ENCODE results near the gene NIPAL3. TPM values are rescaled to one million over a fixed set of nuclear protein-coding genes. Genes with fewer than 3 reads are reported as not detected.

NIPAL3 gene
- 1 to 10 TPM in 11 of 12 donors, not detected in 1; 3.4 to 9.6 (median 5.1) TPM for polyA plus RNA-seq (ENCODE audit: insufficient read length in 12 of 12)
- long read RNA-seq, donor 1, partial matches to known transcripts: 0 of 2 reads
- long read RNA-seq, donor 1, other reads (novel, unspliced or antisense): 0 of 2 reads
- long read RNA-seq, donor 2: 0 reads
- long read RNA-seq, donor 3, partial matches to known transcripts: 0 of 2 reads
- long read RNA-seq, donor 3, other reads (novel, unspliced or antisense): 0 of 2 reads
- long read RNA-seq, donor 4: 0 reads
- long read RNA-seq, donor 5, partial matches to known transcripts: 0 of 4 reads
- long read RNA-seq, donor 5, other reads (novel, unspliced or antisense): 0 of 4 reads
- long read RNA-seq, donor 6: 0 reads
- long read RNA-seq, donor 7: 0 reads
- long read RNA-seq, donor 8, partial matches to known transcripts: 0 of 1 reads
- long read RNA-seq, donor 8, other reads (novel, unspliced or antisense): 0 of 1 reads
- long read RNA-seq, donor 9, partial matches to known transcripts: 0 of 1 reads
- long read RNA-seq, donor 9, other reads (novel, unspliced or antisense): 0 of 1 reads
- long read RNA-seq, donor 10, partial matches to known transcripts: 0 of 1 reads
- long read RNA-seq, donor 10, other reads (novel, unspliced or antisense): 0 of 1 reads
- long read RNA-seq, donor 11, partial matches to known transcripts: 0 of 2 reads
- long read RNA-seq, donor 11, other reads (novel, unspliced or antisense): 0 of 2 reads

- DNase-seq: peak; percentile 100
Observed at GRCh38 chr1:24415334-24415909, at the start of gene NIPAL3. Gene NIPAL3 (plus strand): TSS chr1:24415802. CDS start chr1:24419548, 3,746 bp downstream.

GRCh38 chr1:24366707-24367106 lies 48.9 kb upstream of the NIPAL3 start:
- no peak for DNase-seq

DNA sequence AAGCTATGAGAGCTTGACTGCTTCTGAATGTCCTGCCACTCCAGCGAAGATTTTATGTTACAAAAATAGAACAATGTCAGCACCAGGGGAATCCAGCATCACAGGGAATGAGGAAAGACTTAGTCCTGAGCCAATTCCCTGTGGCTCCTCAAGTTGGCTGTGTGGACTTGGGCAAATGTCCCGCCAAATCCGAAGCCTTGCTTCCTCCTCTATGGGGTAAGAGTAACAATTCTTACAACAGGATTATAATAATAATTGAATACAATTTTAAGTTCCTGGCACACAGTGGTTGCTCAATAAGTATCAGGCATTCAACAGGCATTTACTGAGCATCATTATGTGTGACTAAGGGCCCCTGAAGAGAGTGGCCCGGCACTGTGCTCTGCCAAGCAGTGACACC lies 46.4 kb upstream of the NIPAL3 start:
- DNase-seq: no peak

GRCh38 chr1:24369801-24370200 lies 45.8 kb upstream of the NIPAL3 start:
- no peak for DNase-seq

- DNase-seq: no peak
Observed at GRCh38 chr1:24373044-24373443, 42.6 kb upstream of the NIPAL3 start.

DNA sequence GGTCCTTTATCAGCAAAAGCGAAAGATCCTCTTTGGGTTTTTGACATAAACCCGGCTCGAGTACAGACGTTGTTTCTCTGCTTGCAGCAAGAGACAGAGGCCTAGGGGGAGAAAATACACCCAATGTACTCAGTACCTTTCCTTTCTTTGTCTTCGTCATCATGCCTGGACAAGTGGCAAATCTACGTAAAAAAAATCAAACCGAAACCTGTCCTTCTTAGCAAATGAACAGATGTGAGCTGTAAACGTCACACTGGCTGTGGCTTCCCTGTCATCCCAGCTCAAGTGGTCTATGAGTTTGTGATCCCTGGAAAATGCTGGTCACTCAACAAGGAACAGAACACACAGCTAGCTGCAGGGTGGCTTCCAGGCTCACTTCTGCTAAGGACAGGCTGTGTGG lies 41.9 kb upstream of the NIPAL3 start:
- no peak for DNase-seq

- no peak for DNase-seq
Observed at GRCh38 chr1:24374891-24375786, 40.5 kb upstream of the NIPAL3 start.

DNA sequence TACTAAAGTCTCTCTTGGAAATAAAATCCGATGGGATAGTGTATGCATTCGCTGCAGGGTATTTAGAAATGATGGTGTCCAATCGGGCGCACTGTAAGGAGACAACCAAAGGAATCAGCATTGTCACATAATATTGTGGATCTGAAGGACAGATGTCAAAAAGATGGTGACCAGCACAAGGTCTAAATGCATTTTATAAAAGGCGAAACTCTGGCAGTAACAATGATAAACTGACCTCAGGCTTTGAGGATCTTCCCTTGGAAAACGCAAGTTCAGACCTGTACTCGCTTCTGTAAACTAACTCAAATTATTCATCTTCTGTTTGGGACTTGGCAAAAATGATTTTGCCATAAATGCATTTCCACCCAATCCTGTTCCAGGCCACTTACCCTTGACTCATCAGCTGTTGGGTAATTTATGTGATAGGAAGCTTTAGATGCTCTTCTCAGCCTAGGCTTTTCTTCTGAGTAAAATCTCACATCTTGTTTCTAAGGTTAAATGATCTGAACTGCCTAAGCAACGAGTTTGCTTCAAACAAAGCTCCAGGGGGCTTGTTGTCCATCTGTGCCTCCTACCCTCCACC lies 35.8 kb upstream of the NIPAL3 start:
- no peak for DNase-seq

DNA sequence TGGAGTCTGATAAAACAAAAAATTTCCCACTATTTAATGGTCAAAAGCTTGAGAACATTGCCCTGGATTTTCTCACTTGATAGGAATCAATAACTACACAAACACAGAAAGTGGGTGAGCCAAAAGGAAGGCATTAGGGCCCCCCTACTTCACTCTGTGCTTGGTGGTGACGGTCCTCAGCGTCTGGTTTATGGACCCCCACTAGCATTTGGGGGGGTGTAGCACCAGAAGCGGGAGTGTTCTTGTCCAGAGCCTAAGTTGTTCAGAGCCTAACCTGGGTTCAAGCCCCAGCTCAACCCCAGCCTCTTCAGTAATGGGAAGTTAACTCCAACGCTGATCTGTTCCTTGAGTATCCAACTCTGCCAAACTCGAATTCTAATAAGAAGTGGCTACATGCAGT lies 35.1 kb upstream of the NIPAL3 start:
- no peak for DNase-seq

DNA sequence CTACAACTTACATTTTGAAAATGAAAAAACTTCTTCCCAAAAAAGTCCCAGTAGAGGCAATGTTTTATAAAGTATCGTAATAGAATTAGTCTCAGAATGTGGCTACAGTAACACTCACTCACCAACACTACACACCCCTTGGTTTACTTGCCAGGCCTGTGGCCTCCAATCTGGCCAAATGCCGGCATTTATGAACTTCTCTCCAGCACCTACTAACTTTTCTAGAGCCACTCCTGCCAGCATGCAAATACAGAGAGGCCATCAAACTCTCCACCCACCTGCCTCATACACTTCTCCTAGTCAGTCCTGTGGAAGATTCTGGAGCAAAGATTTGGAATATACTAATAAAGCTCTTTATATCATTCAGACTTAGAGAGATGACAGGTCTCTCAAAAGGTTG lies 34.3 kb upstream of the NIPAL3 start:
- DNase-seq: no peak

DNA sequence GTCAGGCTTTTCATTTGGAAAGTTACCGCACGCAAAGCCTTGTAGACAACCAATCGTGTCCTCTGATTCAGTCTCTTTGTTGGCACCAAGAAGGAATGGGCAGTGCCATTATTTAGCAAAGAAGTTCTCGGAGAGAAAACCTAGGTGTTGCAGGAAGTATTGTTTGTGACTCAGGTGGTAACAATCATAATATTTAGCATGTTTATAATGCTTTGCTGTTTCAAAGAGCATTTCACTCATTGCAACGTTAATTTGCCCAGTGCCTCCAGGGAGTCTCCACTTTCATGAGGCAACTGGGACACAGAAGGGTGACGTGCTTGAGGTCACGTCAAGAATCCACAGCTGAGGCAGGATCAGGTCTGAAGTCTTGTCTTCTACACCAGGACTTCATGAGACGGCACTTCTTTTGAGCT lies 33.4 kb upstream of the NIPAL3 start:
- no peak for DNase-seq

DNA sequence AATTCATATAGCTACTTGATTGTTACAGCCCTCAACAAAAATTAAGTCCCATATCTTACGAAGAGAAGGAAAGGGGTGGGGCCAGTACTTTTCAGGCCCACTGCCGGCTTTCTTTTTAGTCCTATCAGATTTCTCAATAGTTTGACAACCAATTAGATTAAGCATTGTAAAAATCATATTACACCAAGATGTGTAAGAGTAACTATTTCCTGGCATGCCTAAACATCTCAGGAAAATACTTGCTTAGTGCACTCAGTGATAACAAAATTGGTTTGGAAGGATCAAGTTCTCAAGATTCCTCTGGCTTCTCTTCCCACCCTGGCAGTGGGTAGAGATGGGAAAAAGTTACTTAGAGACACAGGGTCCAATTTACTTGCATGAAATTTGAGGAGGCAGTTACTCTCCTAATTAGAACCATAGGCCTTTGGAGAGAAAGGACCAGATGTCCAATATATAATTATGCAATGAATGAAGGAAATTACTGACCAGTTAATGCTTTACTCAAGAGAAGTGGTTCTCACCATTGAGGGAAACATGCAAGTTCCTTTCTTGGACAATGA lies 32.1 kb upstream of the NIPAL3 start:
- no peak for DNase-seq

GRCh38 chr1:24384251-24385090 lies 31.1 kb upstream of the NIPAL3 start:
- no peak for DNase-seq

GRCh38 chr1:24385160-24385940 lies 30.3 kb upstream of the NIPAL3 start:
- no peak for DNase-seq

DNA sequence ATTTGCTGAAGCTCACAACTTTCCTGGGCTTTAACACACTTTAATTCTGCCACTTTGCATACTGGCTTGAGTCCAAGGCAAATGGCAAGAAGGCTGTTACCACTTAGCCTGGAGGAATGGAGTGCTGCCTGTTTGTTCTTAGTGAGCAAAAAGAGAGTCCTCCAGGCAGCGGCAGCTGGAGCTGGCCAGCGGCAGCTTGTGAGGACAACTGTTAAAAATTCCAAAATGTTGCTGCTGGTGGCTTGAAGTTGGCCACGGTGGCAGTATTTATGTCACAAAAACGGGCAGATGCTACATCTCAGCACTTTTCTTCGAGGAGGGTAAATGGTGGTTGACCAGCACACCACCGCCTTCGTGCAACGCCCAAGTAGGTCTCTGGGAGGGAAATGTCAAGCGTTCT lies 29.4 kb upstream of the NIPAL3 start:
- DNase-seq: no peak

- DNase-seq: no peak
Observed at GRCh38 chr1:24386931-24387330, 28.7 kb upstream of the NIPAL3 start.

GRCh38 chr1:24387636-24388175 lies 27.9 kb upstream of the NIPAL3 start:
- no peak for DNase-seq

GRCh38 chr1:24388331-24388885 lies 27.2 kb upstream of the NIPAL3 start:
- no peak for DNase-seq

GRCh38 chr1:24389231-24389678 lies 26.3 kb upstream of the NIPAL3 start:
- no peak for DNase-seq

Data from muscle of arm (tissue), 14 donors.